HG03354 (cell line): ENCODE measurements around the gene RIN3.

Experiments used
- ATAC-seq: cut with Tn5 transposase; IDR thresholded peaks from one replicate; pipeline ENCODE4 v1.9.1; 2021; ENCODE audit warnings: mild to moderate bottlenecking; ENCODE audit not compliant: unreplicated experiment, poor library complexity, severe bottlenecking

Gene RIN3

DNA sequence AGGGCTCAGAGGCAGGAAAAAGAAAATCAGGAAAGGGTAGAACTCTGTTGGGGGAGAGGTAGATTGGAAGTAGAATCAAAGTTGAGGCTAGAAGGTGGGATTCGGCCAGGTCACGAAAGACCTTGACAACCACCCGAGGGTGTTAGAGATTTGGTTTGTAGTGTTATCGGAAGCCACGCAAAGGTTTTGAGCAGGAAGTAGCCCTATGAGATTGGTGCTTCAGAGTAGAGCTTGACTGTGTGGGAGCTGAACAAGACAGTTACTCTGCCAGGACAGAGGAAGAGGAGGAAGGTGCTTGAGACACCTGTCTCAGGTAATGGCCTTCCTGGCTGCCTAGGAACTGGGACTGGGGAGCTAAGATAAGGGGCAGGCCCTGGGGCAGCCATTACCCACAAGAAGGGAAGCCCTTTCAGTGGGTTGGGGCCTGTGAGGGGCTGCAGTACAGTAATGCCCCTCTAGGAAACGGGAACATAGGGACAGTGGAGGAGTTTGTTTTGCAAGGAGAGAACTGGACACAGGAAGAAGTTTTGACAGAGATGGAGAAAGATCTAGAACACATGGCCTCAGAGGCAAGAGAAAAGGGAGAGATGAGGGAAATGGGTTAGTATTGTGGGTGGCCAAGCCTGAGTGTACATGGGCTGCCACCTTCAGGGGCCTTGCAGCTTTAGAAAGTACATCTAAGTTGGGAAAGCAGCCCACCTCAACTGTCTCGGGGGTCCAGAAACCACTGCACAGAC is 73.5 kb downstream of the RIN3 start:
- no peak for ATAC-seq

DNA sequence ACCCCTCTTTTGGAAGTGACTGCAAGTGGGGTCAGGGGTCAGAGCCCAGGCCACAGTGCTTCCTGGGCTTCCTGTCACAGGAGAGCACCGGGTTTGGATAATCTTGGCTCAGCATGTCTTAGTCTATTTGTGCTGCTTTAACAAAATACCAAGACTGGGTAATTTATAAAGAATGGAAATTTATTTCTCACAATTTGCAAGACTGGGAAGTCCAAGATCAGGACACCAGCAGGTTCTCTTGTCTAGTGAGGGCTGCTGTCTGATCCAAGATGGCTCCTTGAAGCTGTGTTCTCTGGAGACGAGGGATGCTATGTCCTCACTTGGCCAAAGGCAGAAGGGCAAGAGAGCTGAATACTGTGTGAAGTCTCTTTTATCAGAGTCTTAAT is 74.1 kb downstream of the RIN3 start:
- no peak for ATAC-seq

DNA sequence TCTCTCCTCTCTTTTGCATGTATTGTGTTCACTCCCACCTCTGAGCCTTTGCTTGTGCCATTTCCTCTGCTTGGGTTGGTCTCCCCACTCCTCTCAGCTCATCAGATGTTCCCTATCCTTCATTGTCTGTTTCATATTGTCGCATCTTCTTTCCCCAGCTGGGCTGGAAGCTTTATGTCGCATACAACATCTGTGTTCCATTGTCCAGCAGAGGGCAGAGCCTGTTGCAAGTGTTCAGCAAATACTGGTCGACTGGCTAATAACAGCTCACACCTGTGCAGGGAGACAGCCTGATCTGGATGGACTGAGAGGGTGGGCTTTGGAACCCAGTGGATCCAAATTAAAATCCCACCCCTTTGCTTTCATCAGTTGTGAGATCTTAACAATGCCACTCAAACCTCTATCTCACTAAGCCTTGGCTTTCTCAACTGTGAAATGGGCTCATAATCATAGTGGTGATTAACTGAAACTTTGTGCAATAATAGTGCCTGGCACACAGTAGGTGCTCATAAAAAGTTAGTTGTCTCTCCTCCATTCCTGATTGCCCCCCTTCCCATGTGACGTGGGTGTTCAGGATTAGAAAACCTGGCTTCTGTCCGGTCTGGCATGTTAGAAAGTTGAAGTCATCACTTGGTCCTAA is 75.8 kb downstream of the RIN3 start:
- ATAC-seq: peak; percentile 41

DNA sequence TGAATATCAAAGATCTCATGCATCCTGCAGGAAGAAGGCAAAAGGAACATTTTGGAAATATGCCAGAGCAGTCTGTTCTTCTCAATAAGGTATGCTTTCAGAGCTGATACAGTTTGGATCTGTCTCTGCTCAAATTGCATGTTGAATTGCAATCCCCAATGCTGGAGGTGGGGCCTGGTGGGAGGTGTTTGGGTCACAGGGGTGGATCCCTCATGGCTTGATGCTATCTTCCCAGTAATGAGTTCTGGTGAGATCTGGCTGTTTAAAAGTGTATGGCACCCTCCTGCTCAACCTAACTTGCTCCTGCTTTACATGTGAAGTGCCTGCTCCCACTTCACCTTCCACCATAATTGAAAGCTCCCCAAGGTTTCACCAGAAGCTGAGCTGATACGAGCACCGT is 76.6 kb downstream of the RIN3 start:
- no peak for ATAC-seq

DNA sequence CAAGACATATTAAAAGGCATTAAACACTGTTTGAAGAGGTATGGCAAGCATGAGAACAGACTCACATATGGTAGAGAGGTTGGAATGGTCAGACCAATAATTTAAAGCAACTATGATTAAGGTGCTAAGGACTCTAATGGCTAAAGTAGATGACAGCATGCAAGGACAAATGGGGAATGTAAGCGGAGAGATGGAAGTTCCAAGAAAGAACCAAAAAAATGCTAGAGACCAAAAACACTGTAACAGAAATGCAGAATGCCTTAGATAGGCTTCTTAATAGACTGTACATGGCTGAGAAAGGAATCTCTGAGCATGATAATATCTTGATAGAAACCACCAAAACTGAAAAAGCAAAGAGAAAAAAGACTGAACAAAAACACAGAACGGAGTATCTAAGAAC is 77.4 kb downstream of the RIN3 start:
- no peak for ATAC-seq

DNA sequence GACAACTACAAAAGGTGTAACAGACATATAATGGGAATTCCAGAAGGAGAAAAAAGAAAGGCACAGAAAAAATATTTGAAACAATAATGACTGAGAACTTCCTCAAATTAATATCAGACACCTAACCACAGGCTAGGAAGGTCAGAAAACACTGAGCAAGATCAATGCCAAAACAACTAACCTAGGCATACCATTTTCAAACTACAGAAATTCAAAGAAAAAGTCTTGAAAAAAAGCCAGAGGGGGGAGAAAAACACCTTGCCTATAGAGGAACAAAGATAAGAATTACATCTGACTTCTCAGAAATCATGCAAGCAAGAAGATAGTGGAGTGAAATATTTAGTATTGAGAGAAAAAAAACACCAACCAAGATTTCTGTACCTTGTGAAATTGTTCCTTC is 77.8 kb downstream of the RIN3 start:
- no peak for ATAC-seq

DNA sequence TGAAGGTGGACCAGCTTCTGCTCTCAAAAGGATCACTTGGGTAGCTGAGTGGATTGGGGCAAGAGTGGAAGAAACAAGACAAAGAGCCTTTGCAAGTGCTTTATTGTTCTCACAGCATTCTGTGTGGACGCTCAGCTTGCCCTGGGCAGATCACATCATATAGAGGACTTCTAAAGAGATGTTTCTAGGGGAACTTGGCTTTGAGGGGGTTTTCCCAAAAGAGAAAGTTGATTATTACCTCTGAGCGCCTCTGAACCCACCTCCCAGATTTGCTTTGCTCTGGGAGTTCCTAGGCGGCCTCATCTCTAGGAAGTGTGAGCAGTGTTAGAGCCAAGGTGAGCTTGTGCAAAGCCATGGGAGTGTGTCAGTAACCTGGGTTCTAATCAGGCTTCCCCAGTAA is 81.7 kb downstream of the RIN3 start:
- ATAC-seq: no peak

DNA sequence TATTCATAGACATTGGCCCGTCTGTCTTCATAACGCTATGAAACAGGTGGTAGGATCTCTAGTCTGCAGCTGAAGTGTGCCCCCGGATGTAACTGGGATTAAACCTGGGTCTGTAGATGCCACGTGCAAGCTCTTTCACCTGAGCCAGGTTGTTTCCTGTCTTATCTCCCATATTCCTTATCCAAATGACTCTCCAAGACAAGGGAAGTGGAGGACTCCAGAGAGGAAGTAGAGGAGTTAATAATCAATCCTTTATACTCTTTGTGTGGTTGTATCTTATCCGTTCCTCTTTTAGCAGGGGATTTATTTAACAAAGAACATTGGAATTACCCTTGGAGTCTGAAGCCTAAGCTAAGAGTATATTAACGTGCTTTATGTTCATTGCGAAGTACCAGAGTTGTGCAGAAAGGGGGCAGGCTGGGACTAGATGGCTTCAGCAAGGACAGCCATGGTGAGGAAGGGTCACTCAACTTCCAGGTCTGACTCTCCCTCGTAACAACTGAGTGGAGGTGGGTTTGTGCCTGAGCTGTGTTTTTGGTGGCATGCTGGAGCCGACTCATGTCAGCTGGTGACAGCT is 82.8 kb downstream of the RIN3 start:
- ATAC-seq: no peak

DNA sequence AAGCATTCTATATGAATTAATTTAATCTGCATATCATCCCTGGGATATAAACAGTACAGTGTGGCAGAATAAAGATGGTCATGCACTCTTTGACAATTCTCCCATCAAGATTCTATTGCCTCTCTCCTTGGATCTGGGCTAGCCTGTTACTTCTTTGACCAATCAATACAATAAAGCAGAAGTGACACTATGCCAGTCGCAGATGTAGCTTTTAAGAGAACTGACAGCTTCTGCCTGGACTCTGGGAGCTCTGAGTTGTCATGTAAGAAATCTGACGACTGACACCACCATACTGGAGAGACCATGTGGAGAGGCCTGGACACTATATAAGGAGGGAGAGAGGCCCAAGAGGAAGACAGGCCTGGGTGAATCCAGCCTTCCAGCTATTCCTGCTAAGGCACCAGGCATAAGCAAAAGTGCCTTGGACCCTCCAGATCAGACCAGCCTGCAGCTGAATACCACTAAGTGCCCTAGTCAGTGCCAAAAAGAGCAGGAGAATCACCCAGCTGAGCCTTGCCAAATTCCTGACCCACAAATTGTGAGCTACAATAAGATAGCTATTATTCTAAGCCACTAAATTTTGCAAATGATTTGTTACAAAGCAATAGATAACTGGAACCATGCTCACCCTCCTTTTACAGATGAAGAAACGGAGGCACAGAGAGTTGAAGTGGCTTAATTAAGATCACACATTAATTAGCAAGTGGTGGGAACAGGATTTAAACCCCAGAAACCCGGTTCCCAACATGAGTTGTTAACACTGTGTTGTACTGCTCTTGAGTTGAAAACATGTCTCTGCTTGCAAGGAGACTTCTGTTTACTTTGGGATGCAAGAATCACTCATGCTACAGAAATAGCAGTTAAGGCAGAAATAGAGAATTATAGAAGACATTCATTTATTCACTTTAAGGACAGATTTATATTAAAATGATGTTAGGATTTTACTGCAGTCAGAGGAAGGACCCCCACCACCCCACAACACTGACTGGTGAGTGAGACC is 84.6 kb downstream of the RIN3 start:
- ATAC-seq: no peak

DNA sequence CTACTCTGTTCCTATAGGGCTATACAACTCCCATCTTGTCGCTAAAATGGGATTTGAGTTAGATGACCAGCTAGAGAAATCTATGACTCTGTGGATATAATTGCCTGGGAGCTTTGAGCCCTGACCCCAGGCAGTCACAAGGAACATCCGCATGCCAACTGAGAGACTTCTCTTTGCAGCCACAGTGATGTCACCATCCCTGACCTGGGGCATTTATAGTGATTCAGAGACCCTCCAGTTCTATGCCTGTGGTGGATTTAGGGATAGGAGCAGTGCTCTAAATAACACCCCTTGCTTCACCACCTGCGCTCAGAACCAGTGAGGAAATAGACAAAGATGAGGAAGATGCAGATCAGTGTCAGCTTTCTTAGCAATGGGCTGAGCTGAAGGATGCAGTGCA is 86.2 kb downstream of the RIN3 start:
- no peak for ATAC-seq

DNA sequence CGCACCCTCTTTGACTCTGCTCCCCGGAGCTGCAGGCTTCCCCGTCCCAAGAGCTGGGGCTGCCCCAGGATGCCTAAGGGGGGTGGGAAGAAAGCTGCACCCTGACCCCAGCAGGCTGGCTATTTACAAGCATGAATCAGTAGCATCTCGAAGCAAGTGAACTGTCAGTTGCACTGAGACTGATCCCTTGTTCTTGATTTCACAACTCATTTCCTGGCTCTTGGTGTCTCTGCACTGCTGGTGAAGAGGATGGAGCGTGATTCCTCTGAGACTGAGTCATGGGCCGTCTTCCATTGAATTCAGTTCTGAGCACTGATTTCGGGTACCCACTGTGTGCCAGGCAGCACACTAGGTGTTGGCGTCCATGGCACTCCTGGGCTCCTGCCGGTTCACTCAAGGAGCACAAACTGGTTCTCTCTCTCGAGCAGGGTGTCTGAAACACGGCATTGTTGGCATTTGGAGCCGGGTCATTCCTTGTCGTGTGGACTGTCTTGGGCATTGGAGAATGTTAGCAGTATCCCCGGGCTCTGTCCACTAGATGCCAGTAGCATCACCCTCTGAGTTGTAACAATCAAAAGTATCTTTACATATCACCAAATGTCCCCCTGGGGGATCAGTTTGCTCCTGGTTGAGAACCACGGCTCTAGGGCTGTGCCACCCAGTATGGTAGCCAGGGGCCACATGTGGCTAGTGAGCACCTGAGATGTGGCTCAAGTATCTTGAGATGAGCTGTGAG is 86.9 kb downstream of the RIN3 start:
- no peak for ATAC-seq

DNA sequence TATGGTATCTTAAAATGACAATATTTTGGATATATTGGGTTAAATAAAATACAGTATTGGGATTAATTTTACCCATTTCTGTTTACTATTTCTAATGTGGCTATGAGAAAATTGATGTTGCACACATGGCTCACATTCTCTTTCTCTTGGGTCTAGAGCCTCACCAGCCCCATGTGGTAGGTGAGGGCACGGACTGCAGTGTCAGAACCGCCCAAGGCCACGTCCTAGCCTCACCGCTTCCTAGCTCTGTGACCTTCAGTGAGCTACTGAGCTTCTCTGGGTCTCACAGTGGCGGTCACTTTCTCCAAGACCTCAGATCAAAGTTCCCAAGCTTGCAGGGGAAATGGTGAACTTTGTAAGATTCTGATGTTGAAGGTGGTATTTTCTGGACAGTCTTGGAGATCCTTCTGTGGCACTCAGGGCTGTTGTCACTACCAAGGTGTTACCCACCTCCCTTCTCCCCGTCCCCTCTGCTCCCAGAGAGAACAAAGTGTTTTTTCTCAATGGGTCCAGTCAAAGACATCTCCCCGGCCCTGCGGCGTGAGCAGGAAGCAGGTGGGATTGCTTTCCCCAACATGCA is 87.6 kb downstream of the RIN3 start:
- ATAC-seq: no peak

DNA sequence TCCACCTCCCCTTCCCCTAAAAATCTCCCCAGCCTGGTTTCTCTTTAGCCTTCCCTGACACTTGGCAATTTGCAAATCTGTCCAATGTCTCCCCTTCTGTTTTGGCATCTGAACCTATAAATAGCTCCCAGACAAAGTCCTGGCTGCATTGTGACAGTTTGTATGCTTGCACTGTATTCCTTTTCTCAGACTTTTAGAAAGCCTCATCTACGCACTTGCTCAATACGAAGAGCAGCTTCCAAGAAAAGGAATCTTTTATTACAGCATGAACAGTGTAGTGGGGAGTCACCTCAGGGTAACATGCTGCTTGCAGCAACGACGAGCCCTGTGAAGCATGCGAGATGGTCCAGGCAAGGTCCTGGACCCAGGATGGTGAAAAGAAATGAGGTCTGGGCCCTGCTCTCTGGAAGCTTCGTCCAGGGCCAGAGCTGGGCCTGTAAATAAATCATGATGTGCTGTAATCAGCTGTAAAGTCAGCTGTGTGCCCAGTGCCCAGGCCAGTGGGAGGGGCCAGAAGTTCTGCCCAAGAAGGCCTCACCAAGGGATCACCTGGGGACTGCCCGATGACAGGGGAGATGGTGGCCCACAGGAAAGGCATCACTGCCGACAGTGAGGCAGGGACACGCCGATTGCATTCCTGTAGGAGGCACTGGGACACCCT is 88.3 kb downstream of the RIN3 start:
- no peak for ATAC-seq

DNA sequence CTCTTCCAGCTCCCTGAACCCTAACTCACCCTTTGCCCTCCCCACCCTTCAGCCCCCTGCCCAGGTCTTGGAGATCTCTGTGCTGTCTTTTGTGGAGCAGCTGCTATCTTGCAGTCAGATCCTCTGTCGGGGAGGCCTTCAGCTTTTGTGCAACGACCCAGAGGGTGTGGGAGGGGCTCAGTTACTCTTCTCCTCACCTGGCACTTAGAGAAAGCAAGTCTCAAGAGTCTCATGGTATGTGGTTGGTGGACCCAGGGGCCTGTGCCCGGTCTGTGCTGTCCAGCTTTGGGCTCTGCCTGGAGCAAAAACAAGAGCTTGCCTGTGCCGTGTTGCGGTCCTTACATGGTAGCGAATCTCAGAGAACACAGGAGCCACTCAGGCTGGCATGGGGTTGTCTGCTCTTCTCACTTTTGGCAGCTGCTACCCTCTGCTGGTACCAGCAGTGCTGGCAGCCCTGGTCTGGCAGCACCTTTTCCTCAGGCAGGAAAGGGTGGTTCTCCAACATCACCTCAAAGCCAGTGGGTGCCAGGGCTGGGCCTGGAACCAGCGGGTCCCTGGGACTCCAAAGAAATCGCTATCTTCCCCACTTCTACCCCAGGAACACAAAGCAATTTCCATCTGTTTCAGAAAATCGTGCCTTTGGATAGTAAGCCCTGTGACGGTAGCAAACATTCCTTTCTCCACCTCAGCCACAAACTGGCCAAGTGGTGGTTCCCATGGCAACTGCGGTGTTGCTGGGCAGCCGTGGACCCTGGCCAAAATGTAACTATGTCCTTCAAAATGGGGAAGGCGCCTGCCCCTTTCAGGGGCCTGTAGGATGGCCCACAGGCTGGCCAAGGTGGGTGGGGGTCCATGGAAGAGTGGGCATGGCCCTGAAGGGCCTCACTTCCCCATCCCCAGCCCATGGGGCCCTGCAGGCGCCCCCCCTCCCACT is 90.0 kb downstream of the RIN3 start:
- ATAC-seq: no peak

DNA sequence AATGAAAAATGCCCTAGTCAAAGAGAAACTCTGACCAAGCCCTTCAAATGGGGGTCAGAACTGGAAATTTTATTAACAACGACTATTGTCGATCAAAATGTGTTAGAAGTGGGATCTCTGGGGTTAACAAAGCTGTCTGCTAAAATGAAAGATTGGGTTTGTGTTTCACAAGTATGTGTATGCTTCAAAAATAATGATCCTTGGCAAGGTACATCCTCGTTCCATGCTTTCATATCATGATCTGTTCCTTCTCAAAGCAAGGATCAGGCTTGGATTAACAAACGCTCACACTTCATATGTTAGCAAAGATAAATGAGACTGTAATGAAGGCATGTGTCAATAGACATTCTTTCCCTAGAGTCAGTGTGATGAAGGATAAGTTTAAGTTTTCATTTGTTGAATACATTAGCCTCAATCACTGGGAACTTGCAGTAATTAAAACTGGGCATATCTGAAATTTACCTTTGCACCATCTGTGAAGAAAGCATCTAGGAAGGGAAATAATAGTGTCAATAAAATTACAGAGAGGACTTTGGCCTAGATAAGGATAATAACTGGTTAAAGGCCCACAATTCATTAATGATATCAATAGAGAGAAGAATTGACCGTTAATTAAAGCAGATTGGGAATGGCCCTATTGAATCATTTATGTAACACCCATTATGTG is 91.8 kb downstream of the RIN3 start:
- no peak for ATAC-seq

DNA sequence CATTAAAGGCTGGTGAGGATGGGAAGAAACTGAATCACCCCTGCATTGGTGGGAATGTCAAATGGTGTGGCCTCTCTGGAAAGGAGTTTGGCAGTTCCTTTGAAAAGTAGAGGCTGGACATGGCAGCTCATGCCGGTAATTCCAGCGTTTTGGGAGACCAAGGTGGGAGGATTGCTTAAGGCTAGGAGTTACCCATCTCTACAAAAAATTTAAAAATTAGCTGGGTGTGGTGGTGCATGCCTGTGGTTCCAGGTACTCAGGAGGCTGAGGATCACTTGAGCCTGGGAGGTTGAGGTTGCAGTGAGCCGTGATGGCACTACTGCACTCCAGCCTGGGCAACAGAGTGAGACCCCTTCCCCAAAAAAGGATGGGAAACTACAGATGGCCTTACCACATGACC is 93.7 kb downstream of the RIN3 start:
- no peak for ATAC-seq

DNA sequence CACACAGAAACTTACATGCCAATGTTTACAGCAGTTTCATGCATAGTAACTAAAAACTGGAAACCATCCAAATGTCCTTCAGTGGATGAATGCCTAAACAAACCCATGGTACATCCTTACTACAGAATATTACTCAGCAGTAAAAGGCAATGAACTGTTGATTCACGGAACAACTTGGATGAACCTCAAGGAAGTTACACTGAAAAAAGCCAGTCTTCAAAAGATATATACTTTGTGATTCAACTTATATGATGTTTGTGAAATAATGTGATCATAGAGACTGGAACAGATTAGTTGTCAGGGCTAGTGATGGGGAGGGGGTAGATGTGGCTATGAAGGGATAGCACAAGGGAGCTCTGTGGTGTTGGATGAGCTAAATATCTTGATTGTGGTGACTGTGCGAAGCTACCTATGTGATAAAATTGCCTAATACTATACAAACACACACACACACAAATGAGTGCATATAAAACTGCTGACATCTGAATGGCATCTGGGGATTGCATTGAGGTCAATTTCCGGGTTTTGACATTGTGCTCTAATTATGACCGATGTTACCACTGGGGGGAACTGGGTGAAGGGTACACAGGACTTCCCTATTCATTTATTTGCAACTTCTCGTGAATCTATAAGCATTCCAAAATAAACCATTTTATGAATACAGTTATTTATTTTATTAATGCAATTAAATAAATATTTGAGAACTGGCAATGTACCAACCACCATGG is 94.3 kb downstream of the RIN3 start:
- ATAC-seq: no peak
